Cardiac septum (tissue), 1 donor: ENCODE data around the gene TINAG. TPM values are rescaled to one million over a fixed set of nuclear protein-coding genes. Genes with fewer than 3 reads are reported as not detected.

Experiments used
- DNase-seq: peaks from one replicate; pipeline ENCODE4 v3.0.0-alpha.2; 2020; ENCODE audit warnings: low spot score
- intact Hi-C: fragments of 100-400 bp; cut with DNase I; formaldehyde crosslinking; loops from one replicate; pipeline ENCODE4 v1.14.0; 2022
- total RNA-seq: library from RNA; stranded (reverse); fragmentation: NEBNext Ultra II Directional; extraction: Animal tissue kit (Norgen Biotek cat#: 25700); gene quantifications from one replicate; pipeline ENCODE4 v1.2.1, GENCODE V29; 2021
- donor health status: DM: no; HTN: no; CAD: no.

Gene TINAG
- total RNA-seq, 1 donor from 2014 or later: 0.70 TPM

- DNase-seq: no peak
- intact Hi-C loops: no loop called here
Measured at GRCh38 chr6:54404791-54405190, 96.5 kb downstream of the TINAG start.

GRCh38 chr6:54411767-54412166 lies 103.5 kb downstream of the TINAG start:
- intact Hi-C loops: no loop called here

DNA sequence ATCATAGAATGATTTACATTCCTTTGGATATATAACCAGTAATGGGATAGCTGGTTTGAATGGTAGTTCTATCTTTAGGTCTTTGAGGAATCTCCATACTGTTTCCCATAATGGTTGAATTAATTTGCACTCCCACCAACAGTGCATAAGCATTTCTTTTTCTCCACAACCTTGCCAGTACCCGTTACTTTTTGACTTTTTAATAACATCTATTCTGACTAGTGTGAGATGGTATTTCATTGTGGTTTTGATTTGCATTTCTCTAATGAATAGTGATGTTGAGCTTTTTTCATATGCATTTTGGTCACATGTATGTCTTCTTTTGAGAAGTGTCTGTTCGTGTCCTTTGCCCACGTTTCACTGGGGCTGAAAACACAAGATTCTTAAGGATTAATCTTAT lies 107.3 kb downstream of the TINAG start:
- intact Hi-C loops: no loop called here

More at GRCh38 chr6:54411767-54412166, 103.5 kb downstream of the TINAG start:
- no peak for DNase-seq

DNA sequence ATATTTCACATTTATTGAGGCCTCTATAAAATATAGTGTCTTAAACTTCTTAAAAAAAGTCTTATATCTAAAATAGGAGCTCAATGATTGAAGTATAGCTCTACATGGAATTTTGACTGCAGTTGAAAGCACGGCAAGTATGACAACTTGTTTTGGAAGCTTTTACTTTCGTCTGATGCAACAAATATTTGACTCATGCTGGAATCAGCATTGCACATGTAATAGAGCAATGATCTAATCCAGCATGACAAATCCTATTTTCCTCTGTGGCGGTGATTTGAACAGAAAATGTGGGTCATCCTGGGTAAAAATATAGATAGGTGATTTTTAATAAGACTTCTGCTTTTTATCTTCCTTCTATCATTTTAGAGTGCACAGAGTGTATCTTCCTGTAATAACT lies 111.6 kb downstream of the TINAG start:
- intact Hi-C loops: no loop called here
- no peak for DNase-seq

More for the DNA sequence above, 107.3 kb downstream of the TINAG start:
- DNase-seq: no peak

GRCh38 chr6:54426995-54427394 lies 118.8 kb downstream of the TINAG start:
- intact Hi-C loops: no loop called here
- no peak for DNase-seq

DNA sequence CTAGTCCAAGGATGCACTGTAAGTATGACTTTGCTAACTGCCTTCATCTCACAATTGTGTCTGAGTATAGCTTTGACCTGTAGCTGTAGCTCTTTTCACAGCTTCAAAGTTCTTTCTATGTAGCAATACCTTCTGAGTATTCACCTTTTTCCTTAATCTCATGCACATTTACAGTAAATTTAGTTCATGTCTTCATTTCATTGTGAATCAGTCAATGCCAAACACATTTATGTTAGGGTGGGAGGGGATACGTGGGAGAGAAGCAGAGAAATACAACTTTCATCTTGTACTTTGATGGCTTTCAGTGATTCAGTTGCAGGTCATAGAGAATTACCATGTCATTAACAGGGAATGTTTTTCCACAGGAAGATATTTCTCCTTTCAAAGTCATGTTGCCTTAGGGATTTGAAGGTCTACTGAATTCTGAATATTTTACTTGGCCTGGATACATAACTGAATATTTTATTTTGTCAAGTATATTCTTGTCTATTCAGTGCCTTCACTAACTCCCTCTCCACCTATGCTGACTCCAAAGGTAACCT lies 119.2 kb downstream of the TINAG start:
- no peak for DNase-seq
- intact Hi-C loops: no loop called here

GRCh38 chr6:54428431-54428830 lies 120.2 kb downstream of the TINAG start:
- no peak for DNase-seq
- intact Hi-C loops: no loop called here

DNA sequence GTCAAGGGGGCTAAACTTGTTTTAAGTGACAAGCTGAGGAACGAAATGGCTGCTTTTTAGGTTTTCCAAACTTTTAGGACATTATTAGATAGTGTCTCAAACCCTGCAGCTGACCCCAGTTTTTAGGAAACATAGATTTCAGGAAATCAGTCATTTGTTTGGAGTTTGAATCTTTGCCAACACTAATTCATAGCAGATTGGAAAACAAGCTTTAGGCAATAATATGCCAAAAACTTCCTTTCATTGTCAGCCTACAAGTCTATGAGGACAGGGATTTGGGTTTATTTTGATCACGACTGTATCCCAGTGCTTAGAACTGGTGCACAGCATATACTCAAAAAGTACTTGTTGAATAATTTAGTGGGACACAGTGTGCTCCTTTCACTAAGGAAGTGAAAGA lies 123.2 kb downstream of the TINAG start:
- intact Hi-C loops: no loop called here
- no peak for DNase-seq

Other genes starting within 250 kb of the TINAG start
- 319 TPM for gene MLIP, start 197.0 kb upstream of the TINAG start, total RNA-seq